Body of pancreas (tissue), 4 donors: ENCODE results near the gene MUC5AC.

Source experiments
- CTCF ChIP-seq, 7 experiments: fragments of 450-650 bp in 4 of 7; fragments of 200-600 bp in 3 of 7; sonication (generic) in 3 of 7; IDR thresholded peaks; one replicate each; pipeline ENCODE4 v1.5.1; 2016 to 2019; ENCODE audit warnings: antibody characterized with exemption in 7 of 7
- POLR2A ChIP-seq, 3 donors: fragments of 450-650 bp; IDR thresholded peaks; one replicate each; pipeline ENCODE4 v1.6.1; 2016; ENCODE audit warnings: antibody characterized with exemption in 3 of 3, mild to moderate bottlenecking in 2 of 3

- TF ChIP-seq CTCF (IDR thresholded peaks at IDR 0.05) (no peak), POLR2A (IDR thresholded peaks at IDR 0.05) (no peak)
Observed at GRCh38 chr11:1121813-1122663, 35.7 kb upstream of the MUC5AC start.
